HepG2 (cell line): ENCODE measurements around the gene TF. TPM values are rescaled to one million over a fixed set of nuclear protein-coding genes. Genes with fewer than 3 reads are reported as not detected.

ENCODE experiments used
- ATAC-seq: fragments of 200-7000 bp; cut with Tn5 transposase; 3 replicates; pipeline ENCODE4 v1.9.1; 2020; ENCODE audit warnings: mild to moderate bottlenecking, moderate library complexity
- BruUV-seq: library from RNA; stranded (reverse); fragments of 400-500 nt; replicated peaks from 2 replicates; lab custom pipeline; 2021; lab: Mats Ljungman, UMichigan
- CTCF ChIA-PET: fragments of 300-600 bp; formaldehyde crosslinking; extraction: SDS; loops from one replicate; lab custom pipeline; 2021; ENCODE audit warnings: low total read pairs, inconsistent platforms, low intra/inter-chr PET ratio; lab: Yijun Ruan, JAX
- POLR2A ChIA-PET: fragments of 350-600 bp; sonication (Branson Sonifier 250); formaldehyde crosslinking; loops from one replicate; lab custom pipeline; 2020; ENCODE audit warnings: antibody characterized with exemption, inconsistent platforms; lab: Yijun Ruan, JAX
- DNase-seq: peaks from one replicate; pipeline ENCODE4 v3.0.0-alpha.2; 2015; ENCODE audit warnings: low spot score
- FAIRE-seq: peaks from 3 replicates; lab custom pipeline; 2011; peaks lifted over from hg19 to GRCh38; lab: Jason Lieb, UNC
- H2AFZ ChIP-seq: one replicate; pipeline ENCODE4 v1.6.1; 2011; ENCODE audit warnings: low read length, inconsistent platforms
- H3K27ac ChIP-seq: fragments of 300-600 bp; 3 replicates; pipeline ENCODE4 v1.8.0; 2011; ENCODE audit warnings: mixed run types, mild to moderate bottlenecking, mixed read lengths, low read length, inconsistent platforms; ENCODE audit not compliant: insufficient read depth; ENCODE audit errors: extremely low read length
- H3K27me3 ChIP-seq, 2 experiments: fragments of 200-600 bp in 1 of 2; 2 replicates in 1 of 2; 3 replicates in 1 of 2; pipeline versions ENCODE4 v1.6.0 to v1.8.0; 2011; ENCODE audit warnings: low read length in 2 of 2, mild to moderate bottlenecking in 2 of 2, moderate library complexity in 2 of 2, inconsistent platforms in 1 of 2; ENCODE audit not compliant: insufficient read depth in 2 of 2, control insufficient read depth in 1 of 2
- H3K36me3 ChIP-seq, 2 experiments: fragments of 200-600 bp in 1 of 2; replicated peaks in 1 of 2; 2 replicates in 1 of 2; 3 replicates in 1 of 2; pipeline versions ENCODE4 v1.5.1 to v1.8.0; 2011; ENCODE audit warnings: low read length in 2 of 2, inconsistent platforms in 1 of 2; ENCODE audit not compliant: insufficient read depth in 2 of 2, control insufficient read depth in 1 of 2
- H3K4me1 ChIP-seq: 2 replicates; pipeline ENCODE4 v1.5.1; 2012; ENCODE audit warnings: low read length, inconsistent platforms; ENCODE audit not compliant: insufficient read depth
- H3K4me2 ChIP-seq: 2 replicates; pipeline ENCODE4 v1.6.0; 2011; ENCODE audit warnings: low read depth, low read length, inconsistent platforms
- H3K4me3 ChIP-seq, 3 experiments: fragments of 200-600 bp in 1 of 3; sonication (generic), shearing (Covaris generic) in 1 of 3; replicated peaks in 1 of 3; 2 replicates each; pipeline ENCODE4 v1.5.1; 2011 to 2016; ENCODE audit warnings: low read length in 3 of 3, inconsistent platforms in 2 of 3, low read depth in 2 of 3, mild to moderate bottlenecking in 2 of 3, control low read depth in 1 of 3, mixed read lengths in 1 of 3; ENCODE audit not compliant: insufficient read depth in 1 of 3
- H3K79me2 ChIP-seq: one replicate; pipeline ENCODE4 v1.6.1; 2011; ENCODE audit warnings: low read length, inconsistent platforms; ENCODE audit not compliant: insufficient read depth
- H3K9ac ChIP-seq: 2 replicates; pipeline ENCODE4 v1.6.0; 2011; ENCODE audit warnings: mild to moderate bottlenecking, low read depth, low read length, inconsistent platforms; ENCODE audit not compliant: insufficient read depth
- H3K9me3 ChIP-seq: 2 replicates; pipeline ENCODE4 v1.5.1; 2012; ENCODE audit warnings: mild to moderate bottlenecking, low read length
- H4K20me1 ChIP-seq: 2 replicates; pipeline ENCODE4 v1.6.0; 2011; ENCODE audit warnings: inconsistent platforms, mild to moderate bottlenecking, low read length, moderate library complexity; ENCODE audit not compliant: insufficient read depth
- KMT2B ChIP-seq: IDR thresholded peaks from 2 replicates; pipeline ENCODE4 v1.6.1; 2016; ENCODE audit warnings: missing genetic modification reagents, missing compliant biosample characterization
- SNAI1 ChIP-seq: sonication (generic); formaldehyde crosslinking; IDR thresholded peaks from 2 replicates; pipeline ENCODE4 v1.5.0; 2020; ENCODE audit warnings: mild to moderate bottlenecking, missing genetic modification reagents, borderline replicate concordance
- ZBTB42 ChIP-seq: sonication (generic); formaldehyde crosslinking; IDR thresholded peaks from 2 replicates; pipeline ENCODE4 v1.5.0; 2020; ENCODE audit warnings: mild to moderate bottlenecking, missing genetic modification reagents
- ZFP1 ChIP-seq: IDR thresholded peaks from 2 replicates; pipeline ENCODE4 v1.6.1; 2016
- ZFP62 ChIP-seq: sonication (generic); formaldehyde crosslinking; IDR thresholded peaks from 2 replicates; pipeline ENCODE4 v1.4.0; 2020; ENCODE audit warnings: missing genetic modification reagents
- ZNF296 ChIP-seq: sonication (generic); formaldehyde crosslinking; conservative IDR thresholded peaks from 2 replicates; pipeline ENCODE4 v1.5.0; 2020; ENCODE audit warnings: mild to moderate bottlenecking, missing genetic modification reagents
- ZNF740 ChIP-seq: sonication (generic); formaldehyde crosslinking; IDR thresholded peaks from 2 replicates; pipeline ENCODE4 v1.4.0; 2020; ENCODE audit warnings: missing genetic modification reagents
- WGBS: methylation state at CpG from one replicate; pipeline ENCODE4 v1.1.6; 2017; ENCODE audit warnings: low lambda C conversion rate; 5-methylcytosine and 5-hydroxymethylcytosine counted together
- in situ Hi-C: cut with HindIII; loops from 2 replicates; pipeline ENCODE4 v1.10.0; 2017; ENCODE audit warnings: low pct_unique_long_range_greater_than_20kb; ENCODE audit not compliant: extremely low pct_ligation_motif_present
- intact Hi-C: fragments of 100-400 bp; cut with micrococcal nuclease; formaldehyde crosslinking; loops from one replicate; pipeline ENCODE4 v1.10.0; 2022; ENCODE audit not compliant: unreplicated experiment
- polyA plus RNA-seq, 8 experiments: library from polyadenylated mRNA; depleted of rRNA in 3 of 8; stranded (reverse) in 7 of 8; unstranded in 1 of 8; fragments of >200 nt; fragmentation: Illumina TruSeq in 4 of 8; extraction: Trizol in 4 of 8; gene quantifications; 2 replicates each; pipeline versions ENCODE4 v1.2.1 to v1.2.3, GENCODE V29; 2011 to 2016; ENCODE audit warnings: low read depth in 4 of 8, missing spikeins in 1 of 8, mixed read lengths in 1 of 8; ENCODE audit not compliant: insufficient read depth in 1 of 8
- total RNA-seq, 5 experiments: library from RNA; depleted of rRNA; stranded (reverse); fragments of >200 nt; fragmentation: Illumina TruSeq; extraction: Trizol; gene quantifications; 2 replicates each; pipeline ENCODE4 v1.2.3, GENCODE V29; 2016; ENCODE audit warnings: low read depth in 1 of 5
- TF ChIP-seq, protein P1 (sequence below): sonication (generic); formaldehyde crosslinking; IDR thresholded peaks from 2 replicates; pipeline ENCODE4 v1.4.0; 2020; ENCODE audit warnings: missing genetic modification reagents

Gene TF
- total and polyA plus RNA-seq, 2 of the 13 experiments (the other 11 are each of a cell fraction or from before 2014, with no cell fraction given), result 10,074 to 11,821 TPM

- H4K20me1 ChIP-seq, result no peaks in the 10 kb centered on the region
- no peak for ATAC-seq
- FAIRE-seq, result no peak
- peaks cover 16% of the 10 kb centered on the region for H3K4me1 ChIP-seq
- H3K27ac ChIP-seq, result no peak overlapping the region
- H3K9ac ChIP-seq, result no peak overlapping the region
- H3K4me2 ChIP-seq, result no peak overlapping the region
- ChIA-PET CTCF (no interaction called here), POLR2A (no interaction called here)
- WGBS, result 100% methylated on average over 1 of the region's 4 CpGs
- DNase-seq, result no peak
- no TSS peak for BruUV-seq
- H3K9me3 ChIP-seq, result no peaks in the 10 kb centered on the region
- no peaks in the 10 kb centered on the region for H3K79me2 ChIP-seq
- peaks cover 7 to 21% of the 10 kb centered on the region in 2 experiments; a peak in 4 of 5 replicates for H3K27me3 ChIP-seq
- in situ Hi-C loops (no loop called here), intact Hi-C loops (no loop called here)
- H3K36me3 ChIP-seq, result no peaks in the 10 kb centered on the region
- TF ChIP-seq KMT2B (CRISPR knock-in tag) (no peak), ZBTB42 (CRISPR knock-in tag) (no peak)
- no peak overlapping the region for H3K4me3 ChIP-seq
- H2AFZ ChIP-seq, result no peak overlapping the region
These were observed 89.8 kb downstream of the TF start for GRCh38 chr3:133835961-133836360.

GRCh38 chr3:133836497-133837158 is 90.4 kb downstream of the TF start:
- Histone ChIP-seq H3K4me3 (no peak overlapping the region), H3K36me3 (no peaks in the 10 kb centered on the region), H3K27me3 (peaks cover 9 to 18% of the 10 kb centered on the region in 2 experiments; a peak in 3 of 5 replicates), H3K9ac (no peak overlapping the region), H3K4me2 (no peak overlapping the region), H4K20me1 (no peaks in the 10 kb centered on the region), H3K27ac (no peak overlapping the region), H3K79me2 (no peaks in the 10 kb centered on the region), H3K4me1 (peaks cover 16% of the 10 kb centered on the region), H3K9me3 (no peaks in the 10 kb centered on the region), H2AFZ (no peak overlapping the region)
- 3% methylated on average over 5 of the region's 6 CpGs for WGBS
- no TSS peak for BruUV-seq
- FAIRE-seq (no peak), DNase-seq (no peak), ATAC-seq (no peak)
- in situ Hi-C loops (no loop called here), intact Hi-C loops (no loop called here)
- ChIA-PET CTCF (no interaction called here), POLR2A (no interaction called here)
- no peak for TF ChIP-seq ZFP1 (CRISPR knock-in tag)
- TF ChIP-seq ZNF296 (CRISPR knock-in tag), result no peak
- TF ChIP-seq, protein P1, sequence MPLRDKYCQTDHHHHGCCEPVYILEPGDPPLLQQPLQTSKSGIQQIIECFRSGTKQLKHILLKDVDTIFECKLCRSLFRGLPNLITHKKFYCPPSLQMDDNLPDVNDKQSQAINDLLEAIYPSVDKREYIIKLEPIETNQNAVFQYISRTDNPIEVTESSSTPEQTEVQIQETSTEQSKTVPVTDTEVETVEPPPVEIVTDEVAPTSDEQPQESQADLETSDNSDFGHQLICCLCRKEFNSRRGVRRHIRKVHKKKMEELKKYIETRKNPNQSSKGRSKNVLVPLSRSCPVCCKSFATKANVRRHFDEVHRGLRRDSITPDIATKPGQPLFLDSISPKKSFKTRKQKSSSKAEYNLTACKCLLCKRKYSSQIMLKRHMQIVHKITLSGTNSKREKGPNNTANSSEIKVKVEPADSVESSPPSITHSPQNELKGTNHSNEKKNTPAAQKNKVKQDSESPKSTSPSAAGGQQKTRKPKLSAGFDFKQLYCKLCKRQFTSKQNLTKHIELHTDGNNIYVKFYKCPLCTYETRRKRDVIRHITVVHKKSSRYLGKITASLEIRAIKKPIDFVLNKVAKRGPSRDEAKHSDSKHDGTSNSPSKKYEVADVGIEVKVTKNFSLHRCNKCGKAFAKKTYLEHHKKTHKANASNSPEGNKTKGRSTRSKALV (CRISPR knock-in tag), result no peak
- no peak for TF ChIP-seq ZFP62 (CRISPR knock-in tag)
- no peak for TF ChIP-seq SNAI1 (CRISPR knock-in tag)
- TF ChIP-seq ZNF740 (CRISPR knock-in tag), result no peak
